GM18861 (cell line): ENCODE results near the gene GPSM1.

Experiments used
- ATAC-seq: cut with Tn5 transposase; IDR thresholded peaks from one replicate; pipeline ENCODE4 v1.9.1; 2021; ENCODE audit not compliant: unreplicated experiment

The GPSM1 gene, protein sequence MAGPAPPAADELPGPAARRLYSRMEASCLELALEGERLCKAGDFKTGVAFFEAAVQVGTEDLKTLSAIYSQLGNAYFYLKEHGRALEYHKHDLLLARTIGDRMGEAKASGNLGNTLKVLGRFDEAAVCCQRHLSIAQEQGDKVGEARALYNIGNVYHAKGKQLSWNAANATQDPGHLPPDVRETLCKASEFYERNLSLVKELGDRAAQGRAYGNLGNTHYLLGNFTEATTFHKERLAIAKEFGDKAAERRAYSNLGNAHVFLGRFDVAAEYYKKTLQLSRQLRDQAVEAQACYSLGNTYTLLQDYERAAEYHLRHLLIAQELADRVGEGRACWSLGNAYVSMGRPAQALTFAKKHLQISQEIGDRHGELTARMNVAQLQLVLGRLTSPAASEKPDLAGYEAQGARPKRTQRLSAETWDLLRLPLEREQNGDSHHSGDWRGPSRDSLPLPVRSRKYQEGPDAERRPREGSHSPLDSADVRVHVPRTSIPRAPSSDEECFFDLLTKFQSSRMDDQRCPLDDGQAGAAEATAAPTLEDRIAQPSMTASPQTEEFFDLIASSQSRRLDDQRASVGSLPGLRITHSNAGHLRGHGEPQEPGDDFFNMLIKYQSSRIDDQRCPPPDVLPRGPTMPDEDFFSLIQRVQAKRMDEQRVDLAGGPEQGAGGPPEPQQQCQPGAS

DNA sequence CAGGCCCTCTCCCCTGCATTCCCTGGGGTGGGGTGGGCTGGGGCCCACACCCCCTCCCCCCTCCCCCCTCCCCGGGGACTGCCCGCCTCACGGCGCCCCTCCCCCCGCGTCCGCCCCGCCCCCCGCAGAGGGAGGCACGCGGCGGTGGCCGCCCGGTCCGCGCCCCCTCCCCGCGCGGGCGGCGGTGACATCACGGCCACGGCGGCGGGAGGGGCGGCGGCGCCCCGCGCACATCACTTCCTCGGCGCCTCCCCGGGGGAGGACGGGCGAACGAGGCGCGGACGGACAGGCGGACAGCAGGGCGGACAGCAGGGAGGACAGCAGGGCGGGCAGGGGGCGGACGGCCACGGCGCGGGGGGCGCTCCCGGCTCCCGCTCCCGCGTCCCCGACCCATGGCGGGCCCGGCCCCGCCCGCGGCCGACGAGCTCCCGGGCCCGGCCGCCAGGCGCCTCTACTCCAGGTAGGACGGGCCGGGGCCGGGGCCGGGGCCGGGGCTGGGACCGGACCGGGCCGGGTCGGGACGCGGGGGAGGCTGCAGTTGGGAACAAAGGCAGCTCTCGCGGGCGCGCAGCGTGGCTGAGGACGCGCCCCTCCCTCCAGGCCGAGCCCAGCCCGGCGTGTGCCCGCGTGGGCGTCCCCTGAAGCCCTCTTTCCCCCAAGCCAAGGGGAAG is at the start of gene GPSM1:
GPSM1 (plus strand) TSS at position 236 of the 671 bp plus-strand sequence; CDS start at position 393, 157 bp downstream.
- ATAC-seq: no peak

DNA sequence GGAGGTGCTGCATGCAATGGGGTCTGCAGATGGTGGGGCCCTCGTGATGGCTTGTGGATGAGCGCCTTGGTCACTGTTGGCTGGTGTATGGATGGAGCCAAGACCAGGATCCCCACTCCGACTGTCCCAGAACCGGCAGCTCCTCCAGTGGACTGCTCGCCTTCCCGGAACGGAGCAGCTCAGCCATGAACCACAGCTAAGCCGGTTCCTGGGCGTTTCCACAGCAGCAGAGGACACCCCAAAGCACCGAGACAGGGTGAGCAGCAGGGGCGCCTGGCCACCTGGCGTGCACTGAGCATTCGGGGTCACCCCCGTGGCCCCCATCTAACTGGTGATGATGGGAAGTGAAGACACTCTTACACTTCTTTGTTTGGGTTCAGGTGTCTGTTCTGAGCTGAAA is 49.6 kb upstream of the GPSM1 start:
- ATAC-seq: no peak

DNA sequence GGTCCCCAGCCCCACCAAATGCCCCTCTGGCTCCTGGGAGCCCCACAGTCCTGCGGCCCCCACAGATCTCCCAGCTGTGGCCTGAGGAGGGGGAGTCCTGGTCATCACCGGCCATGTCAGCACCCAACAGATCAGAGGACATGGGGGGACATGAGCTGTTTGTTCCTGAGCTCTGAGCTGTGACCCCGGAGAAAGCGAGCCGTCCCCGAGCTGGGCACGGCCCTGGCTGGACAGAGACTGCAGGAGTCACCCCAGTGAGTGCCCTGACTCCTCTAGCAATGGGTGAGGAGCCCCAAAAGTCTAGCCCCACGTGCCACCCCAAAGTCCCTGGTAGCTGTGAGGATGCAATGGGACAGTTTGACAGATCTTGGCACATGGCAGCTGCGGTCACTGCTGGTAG is 49.1 kb upstream of the GPSM1 start:
- no peak for ATAC-seq

DNA sequence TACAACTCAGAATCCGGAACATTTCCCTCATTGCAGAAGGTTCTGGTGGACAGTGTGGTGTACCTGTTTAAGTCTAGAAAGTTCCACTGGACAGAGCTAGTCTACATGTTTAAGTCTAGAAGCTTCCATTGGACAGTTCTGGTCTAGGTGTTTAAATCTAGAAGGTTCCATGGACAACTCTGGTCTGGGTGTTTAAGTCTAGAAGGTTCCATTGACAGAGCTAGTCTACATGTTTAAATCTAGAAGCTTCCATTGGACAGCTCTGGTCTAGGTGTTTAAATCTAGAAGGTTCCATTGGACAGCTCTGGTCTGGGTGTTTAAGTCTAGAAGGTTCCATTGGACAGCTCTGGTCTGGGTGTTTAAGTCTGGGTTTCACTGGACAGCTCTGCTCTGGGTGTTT is 48.4 kb upstream of the GPSM1 start:
- ATAC-seq: no peak

DNA sequence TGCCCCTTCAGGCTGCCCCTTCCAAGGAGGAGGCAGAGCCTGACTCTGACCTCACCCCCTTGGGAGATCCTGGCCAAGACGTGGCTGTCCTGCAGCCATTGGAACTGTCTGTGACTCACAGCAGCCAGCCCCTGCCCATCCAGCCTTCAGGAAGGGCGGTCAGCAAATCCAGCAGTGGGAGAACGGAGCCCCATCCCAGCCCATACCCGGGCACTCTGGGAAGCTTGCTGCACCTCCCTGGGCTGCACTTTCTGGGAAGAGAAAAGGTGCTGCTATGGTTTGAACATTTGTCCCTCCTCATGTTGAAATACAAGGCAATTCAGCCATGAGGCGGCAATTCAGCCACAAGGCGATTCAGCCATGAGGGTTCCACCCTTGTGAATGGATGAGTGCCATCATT is 47.9 kb upstream of the GPSM1 start:
- no peak for ATAC-seq

DNA sequence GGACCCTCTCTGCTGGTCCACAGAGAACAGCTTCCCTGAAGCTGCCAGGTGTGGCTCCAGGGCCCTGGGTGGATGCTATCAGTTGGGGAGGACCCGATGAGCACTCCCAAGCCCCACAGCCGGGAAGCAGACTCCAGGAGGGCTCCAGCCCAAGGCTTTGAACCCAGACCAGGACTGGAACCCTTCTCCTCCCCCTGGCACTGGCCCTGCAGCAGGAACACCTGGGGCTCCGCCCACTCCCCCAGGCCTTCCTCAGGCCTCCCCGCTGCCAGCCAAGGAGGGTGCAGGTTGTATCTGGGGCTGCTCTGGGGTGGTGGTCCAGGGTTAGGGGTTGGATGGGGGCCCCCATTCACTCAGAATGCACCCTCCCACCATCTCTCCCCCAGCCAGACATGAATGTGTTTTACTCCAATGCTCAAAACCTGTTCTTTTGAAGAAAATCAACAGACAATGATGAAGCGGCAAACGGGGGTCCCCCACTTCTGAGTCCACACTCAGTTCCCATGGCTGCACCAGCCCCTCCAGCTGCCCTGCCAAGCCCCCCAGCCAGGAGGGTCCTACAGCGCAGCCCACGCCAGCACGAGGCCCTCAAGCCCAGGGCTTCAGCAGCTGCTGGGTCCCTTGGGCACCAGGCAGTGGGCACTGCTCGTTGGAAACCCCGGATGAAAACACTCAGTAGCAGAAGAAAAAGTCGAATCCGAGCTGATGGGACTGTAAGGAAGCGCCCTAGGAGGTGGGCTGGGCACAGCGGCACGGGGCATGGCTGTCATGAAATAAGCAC is 46.6 kb upstream of the GPSM1 start:
- no peak for ATAC-seq

DNA sequence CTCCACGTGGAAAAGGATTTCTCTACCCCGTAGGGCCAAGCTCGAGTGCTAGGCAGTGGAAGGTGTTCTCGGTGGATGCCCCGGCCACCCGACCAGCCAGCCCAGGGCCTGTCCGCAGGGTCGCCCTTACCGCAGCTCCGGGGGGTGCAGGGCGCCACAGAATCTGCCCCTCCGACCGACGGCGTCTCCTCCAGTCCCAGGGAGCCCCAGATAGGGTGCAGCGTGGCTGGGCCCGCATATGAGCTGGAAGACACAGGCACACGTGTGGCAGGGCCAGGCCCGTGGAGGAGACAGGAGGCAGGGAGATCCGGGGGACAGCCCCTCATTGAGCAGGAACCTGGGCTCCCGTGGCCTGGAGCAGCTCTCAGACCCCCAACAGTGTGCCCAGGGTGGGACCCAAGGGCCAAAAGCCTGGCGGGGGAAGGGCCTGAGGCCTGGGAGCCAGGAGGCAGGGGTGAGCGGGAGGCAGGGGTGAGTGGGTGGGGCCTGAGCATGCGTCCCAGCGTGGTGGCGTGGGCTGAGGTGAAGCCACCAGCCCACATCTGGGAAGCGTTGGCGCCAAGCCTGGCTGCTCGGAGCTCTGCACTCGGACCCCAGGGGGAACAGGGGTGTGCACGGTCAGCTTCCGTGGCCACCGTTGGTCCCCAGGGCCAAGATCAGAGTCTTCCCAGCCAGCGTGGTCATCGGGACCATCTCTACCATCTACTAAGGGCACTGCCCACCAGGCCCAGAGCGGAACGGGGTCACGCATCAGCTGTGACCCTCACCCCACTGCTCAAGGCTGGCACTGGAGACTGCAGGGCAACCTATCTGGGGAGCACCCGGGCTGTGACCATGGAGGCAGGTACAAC is 45.7 kb upstream of the GPSM1 start:
- no peak for ATAC-seq

DNA sequence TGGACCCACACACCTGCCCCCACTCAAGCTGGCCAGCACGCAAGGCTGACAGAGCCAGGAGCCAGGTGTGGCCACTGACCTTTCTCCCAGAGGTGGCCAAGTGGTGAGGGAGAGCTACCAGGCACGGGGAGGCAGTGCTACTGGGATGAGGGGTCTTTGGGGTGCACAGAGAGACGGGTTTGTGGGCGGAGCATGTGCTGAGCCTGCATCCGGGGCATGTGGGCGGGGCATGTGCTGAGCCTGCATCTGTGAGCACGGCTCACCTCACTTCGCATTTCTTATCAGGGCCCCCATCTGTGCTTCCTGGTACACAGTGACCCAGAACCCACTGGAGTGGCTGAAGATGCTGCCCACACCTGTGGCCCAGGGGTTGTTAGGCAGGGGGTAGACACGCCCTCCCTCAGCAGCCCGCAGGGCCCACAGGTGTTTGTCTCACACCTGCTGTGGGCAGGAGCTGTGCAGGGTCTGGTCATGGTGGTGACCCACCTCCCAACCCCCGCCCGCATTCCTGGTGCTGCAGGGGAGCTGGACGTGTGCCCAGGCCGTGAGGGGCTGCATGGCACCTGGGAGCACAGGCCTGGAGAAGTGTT is 45.0 kb upstream of the GPSM1 start:
- no peak for ATAC-seq

DNA sequence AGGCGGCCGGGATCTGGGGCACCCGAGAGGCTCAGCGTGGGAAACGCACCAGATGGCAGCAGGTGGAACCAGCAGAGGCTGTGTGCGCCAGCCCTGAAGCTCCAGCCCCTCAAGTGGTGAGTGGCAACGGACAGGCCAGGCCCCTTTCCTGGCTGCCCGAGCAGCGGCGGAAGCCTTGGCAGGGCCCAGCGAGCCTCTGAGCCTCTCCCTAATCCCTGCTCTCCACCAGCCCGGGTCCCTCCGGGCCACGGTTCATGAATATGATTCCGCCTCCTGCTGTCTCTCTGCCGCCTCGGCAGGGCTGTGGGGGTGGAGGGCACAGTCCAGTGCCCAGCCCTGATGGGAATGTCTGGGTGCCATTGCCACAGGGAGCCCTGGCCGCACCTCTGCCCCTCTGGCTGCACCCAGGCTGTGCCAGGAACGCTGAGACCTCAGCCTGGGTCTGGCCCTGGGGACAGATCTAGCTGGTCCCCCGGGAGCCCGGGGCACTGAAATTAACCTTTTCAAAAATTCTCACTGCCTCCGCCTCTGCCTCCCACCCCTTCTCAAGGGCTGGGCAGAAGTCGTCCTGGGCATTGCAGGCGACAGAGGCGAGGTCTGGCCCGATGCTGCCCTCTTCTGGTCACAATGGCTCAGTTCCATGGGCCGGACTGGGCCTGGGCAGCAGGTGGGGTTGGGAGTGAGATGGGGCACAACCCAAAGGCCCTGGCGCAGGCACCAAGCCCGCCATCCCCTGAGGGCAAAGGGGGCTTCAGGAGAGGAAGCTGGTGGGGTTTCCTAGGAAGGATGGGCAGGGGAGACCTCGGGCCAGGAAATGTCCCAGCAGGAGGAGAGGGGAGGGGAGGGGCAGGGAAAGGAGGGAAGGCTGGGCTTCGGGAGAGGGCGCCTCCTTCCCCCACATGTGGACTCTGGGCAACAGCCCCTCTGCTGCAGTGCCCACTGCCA is 43.8 kb upstream of the GPSM1 start:
- ATAC-seq: peak; percentile 52

DNA sequence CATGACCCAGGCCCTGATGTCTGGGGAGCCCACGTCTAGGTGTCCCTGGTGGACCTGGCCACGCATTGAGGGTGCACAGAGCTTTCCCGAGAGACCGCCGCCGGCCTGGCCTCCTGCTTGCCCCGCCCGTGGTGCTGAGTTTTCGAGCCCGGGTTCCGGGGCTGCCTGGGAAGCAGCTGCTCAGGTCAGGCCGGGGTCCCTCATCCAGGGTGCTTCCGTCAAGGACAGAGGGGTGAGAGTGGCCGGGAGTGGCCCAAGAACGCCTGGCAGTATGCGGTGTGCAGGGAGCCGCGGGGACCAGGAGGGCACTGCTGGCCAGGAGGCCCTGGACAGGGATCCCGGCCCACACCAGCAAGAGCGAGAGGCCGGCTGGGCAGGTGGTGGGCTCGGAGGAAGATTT is 43.0 kb upstream of the GPSM1 start:
- no peak for ATAC-seq

DNA sequence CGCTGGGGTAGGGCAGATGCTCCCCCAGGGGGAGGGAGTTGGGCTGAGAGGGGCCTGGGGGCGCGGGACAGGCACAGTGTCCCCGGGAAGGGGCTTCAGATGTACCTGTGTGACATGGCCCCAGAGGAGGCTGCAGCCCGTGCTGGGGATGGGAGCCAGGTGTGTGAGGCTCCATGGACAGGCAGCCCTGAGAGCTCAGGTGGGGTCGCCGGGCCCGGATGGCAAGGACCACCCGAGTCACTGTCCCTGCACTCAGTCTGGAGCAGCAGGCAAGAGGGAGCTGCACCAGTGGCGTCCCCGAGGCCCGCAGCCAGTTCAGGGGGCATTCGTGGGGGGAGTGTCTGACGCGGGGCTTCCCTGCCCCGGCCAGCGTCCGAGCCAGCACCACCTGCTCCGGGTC is 42.4 kb upstream of the GPSM1 start:
- ATAC-seq: no peak

DNA sequence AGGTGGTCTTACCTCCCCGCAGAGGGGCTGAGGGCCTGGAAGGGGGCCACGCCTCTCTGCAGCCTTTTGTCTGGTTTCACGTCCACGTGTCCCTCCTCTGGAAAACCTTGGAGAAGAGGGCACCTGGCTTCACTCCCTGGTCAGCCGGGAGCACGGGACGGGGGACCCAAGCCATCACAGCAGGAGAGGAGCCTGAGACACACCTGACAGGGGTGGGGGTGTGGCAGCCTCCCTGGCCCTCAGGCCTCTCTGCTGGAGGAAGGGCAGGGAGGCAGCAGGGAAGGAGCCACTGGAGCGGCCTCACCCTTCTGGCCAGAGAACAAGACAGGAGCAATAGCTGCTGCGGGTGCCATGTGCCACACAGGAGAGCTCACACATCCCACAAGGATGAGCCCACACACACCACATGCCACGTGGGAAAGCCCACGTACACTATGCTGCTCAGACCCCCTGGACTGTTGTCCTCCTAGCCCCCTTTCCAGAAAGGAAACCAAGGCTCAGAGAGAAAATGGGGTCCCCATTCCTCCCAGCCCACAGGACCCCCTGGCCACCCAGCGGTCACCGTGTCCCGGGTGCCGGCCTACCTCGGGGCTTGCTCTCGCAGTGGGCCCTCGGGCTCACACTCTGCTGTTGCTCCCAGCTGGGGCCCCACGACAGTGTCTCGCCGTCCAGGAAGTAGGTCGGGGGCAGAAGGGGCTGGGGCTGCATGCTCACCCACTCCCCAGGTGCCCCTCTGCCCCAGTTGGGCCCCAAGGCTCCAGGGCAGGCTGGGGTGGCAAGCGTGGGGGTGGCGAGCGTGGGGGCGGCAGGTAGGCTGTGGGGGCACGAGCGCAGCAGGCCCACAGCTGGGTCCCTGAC is 41.6 kb upstream of the GPSM1 start:
- ATAC-seq: no peak

DNA sequence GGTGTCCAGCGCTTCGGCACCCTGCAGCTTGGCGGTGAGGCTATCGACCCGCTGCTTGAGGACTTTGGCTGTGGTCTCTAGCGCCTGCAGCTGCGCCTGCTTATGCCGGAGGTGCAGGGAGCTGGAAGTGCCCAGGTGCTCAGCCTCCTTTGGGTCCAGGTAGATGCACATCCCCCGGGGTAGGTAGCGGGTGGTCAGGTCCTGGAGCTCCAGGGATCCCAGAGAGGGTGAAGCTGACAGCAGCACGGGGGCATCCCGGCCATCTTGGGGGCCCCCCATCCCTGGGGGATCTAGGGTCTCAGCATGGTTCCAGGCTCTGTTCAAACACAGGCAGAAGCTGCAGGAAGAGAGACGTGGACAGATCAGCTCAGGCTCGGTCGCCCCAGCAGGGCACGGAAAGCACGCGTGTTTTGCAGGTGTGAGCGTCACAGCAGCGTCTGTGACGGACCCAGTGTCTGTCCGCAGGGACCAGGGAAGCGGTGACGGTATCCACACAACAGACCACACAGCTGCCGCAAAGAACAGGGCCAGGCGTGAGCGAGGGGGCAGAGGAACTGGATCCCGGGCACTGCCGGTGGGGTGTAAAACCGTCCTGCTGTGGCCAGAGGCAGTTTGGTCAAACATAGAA is 40.9 kb upstream of the GPSM1 start:
- ATAC-seq: no peak

DNA sequence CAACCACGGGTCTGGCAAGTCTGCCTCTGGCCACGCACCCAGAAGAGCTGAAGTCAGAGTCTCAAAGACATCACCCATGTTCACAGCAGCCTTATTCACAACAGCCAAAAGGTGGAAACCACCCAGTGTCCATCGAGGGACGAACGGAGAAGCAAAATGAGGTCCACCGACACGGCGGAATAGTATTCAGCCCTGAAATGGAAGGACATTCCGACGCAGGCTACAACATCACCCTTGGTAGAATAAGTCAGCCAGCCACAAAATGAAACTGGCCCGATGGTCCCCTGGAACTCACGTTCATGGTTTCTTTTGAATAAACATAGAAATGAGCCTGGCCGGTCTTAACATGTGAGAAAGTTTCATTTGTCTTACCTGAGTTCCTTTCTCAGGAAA is 40.4 kb upstream of the GPSM1 start:
- no peak for ATAC-seq

DNA sequence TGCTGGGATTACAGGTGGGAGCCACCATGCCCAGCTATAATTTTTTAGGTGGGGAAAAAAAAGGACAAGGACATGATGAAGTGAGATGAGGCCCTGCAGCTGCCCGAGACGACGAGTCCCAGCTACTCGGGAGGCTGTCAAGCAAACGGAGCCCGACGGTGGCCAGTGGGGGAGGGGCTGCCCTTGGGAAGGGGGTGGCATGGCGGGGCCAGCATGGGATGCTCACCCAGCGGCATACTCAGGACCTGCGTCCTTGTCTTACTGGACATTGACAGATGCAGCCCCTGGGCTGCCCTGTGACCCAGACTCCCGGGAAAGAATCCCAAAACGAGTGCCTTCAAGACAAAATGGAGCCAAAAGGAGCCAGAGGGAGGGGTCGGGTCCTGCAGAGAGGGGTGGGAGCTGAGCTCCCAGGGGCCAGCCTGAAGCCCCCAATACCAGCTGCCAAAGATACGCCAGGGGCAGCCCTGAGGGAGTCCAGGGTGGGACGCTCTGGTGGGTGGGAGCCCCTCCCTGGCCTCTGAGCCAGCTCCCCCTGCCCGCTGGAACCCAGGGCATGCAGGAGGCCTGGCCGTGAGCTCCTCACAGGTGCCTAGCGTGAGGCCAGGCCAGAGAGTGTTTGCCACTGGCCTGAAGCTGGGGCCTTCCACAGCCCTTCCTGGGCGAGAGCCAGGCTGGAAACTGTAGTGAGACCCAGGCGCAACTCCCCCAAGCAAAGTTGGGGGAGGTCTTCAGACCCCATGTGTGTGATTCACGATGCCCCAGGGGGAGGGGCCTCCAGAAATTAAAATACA is 39.2 kb upstream of the GPSM1 start:
- ATAC-seq: no peak

DNA sequence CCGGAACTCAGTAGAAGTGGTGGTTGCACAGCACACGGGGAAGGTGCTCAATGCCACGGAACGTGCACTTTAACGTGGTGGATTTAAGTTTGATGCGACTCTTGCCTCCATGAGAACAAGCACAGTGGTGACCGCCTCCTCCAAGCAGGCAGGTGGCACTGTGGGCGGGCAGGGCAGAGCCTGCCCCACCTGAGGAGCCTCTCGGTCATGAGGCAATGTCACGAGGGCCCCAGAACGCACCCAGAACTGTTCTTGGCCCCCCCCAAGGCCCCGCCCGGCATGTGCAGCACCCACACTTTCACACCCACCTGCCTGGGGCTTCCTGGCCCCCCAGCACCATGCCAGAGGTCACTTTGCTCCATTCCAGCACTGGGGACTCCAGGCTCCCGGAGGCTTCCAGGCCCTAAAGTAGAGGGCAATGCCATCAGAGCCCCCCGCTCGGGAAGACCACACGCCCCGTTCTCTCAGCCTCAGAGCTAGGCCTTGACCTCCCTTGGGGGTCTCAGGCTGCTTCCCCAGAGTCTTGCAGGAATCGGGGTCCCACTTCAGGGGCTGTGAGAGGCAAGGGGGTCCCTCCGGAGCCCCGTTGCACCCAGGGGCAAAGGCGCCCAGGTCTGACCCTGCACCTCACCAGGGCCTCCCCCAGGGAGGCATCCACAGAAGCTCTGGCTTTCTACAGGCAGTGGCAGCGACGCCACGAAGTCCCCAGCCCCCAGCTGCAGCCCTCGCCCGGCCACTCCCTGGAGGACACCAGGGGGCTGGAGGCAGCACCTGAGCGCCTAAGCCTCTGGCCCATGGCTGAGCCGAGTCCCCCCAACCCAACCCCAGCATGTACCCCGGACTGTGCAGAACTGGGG is 37.5 kb upstream of the GPSM1 start:
- ATAC-seq: no peak
